ENCODE results near the gene CRB1.

Gene CRB1

DNA sequence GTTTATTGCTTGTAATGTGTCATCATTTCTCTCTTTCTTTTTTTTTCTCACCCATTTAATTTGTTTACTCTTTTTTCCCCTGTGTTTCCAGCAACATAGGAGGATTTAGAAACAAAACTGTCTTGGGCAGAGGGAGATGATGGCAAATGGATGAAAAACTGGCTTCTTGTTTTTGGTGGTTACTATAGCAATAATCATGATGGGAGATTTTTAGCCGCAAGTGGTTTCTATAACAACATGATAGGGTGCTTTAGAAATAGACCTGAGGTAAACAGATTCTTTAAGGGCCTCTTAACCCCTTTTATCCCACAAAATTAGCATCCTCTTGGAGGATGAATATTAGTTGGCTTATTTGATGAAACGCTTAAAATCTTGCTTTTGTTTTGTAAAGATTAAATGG is 51.6 kb downstream of the CRB1 start:
- H3K9me3 ChIP-seq (ENCODE audit: control insufficient read depth, insufficient read depth, low read length): no peaks in the 10 kb centered on the region
- H3K27me3 ChIP-seq (ENCODE audit: control insufficient read depth, insufficient read depth, low read length): no peaks in the 10 kb centered on the region
- no peak overlapping the region for H3K9ac ChIP-seq (ENCODE audit: low read depth, low read length)
- H3K27ac ChIP-seq (ENCODE audit: low read depth, low read length): no peak overlapping the region
- no peaks in the 10 kb centered on the region for H3K4me1 ChIP-seq (ENCODE audit: control insufficient read depth, insufficient read depth, low read length)
- H3K36me3 ChIP-seq (ENCODE audit: control insufficient read depth, insufficient read depth, low read length): no peaks in the 10 kb centered on the region
- no peak overlapping the region for H3K4me3 ChIP-seq (ENCODE audit: low read depth, low read length)

DNA sequence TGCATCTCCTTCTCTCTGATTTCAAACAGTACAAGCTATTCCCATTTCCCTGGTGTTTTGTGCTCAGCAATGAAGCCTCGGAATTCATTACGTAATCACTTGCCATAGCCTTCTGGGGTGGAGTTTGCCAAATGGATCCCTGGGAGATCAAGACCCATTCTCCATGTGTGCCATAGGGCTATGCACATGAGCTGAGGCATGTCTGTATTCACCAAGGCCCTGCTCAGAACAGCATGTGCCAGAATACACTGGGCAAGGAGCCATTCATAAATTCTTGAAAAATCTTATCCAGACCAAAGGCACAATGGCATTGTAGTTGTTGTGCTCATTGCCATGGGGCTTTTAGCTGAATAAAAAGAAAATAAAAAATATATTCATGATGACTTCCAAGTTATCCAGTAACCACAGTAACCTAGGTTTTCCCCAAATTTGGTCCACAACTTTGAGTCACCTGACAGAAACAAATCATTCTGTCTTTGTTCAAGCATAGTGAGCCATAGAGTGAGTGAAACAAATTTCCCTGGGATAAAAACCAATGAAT is 53.0 kb downstream of the CRB1 start:
- no peak overlapping the region for H3K9ac ChIP-seq (ENCODE audit: low read depth, low read length)
- H3K4me3 ChIP-seq (ENCODE audit: low read depth, low read length): no peak overlapping the region
- no peaks in the 10 kb centered on the region for H3K4me1 ChIP-seq (ENCODE audit: control insufficient read depth, insufficient read depth, low read length)
- no peaks in the 10 kb centered on the region for H3K9me3 ChIP-seq (ENCODE audit: control insufficient read depth, insufficient read depth, low read length)
- no peak overlapping the region for H3K27ac ChIP-seq (ENCODE audit: low read depth, low read length)
- no peaks in the 10 kb centered on the region for H3K27me3 ChIP-seq (ENCODE audit: control insufficient read depth, insufficient read depth, low read length)
- H3K36me3 ChIP-seq (ENCODE audit: control insufficient read depth, insufficient read depth, low read length): no peaks in the 10 kb centered on the region

GRCh38 chr1:197321811-197322210 is 53.8 kb downstream of the CRB1 start:
- Histone ChIP-seq H3K27ac (ENCODE audit: low read depth, low read length) (no peak overlapping the region), H3K4me1 (ENCODE audit: control insufficient read depth, insufficient read depth, low read length) (no peaks in the 10 kb centered on the region), H3K9me3 (ENCODE audit: control insufficient read depth, insufficient read depth, low read length) (no peaks in the 10 kb centered on the region), H3K27me3 (ENCODE audit: control insufficient read depth, insufficient read depth, low read length) (no peaks in the 10 kb centered on the region), H3K9ac (ENCODE audit: low read depth, low read length) (no peak overlapping the region), H3K36me3 (ENCODE audit: control insufficient read depth, insufficient read depth, low read length) (no peaks in the 10 kb centered on the region), H3K4me3 (ENCODE audit: low read depth, low read length) (no peak overlapping the region)

- H3K4me1 ChIP-seq (ENCODE audit: control insufficient read depth, insufficient read depth, low read length): no peaks in the 10 kb centered on the region
These were observed 59.8 kb downstream of the CRB1 start for GRCh38 chr1:197327776-197328364.

GRCh38 chr1:197330213-197330612 is 62.2 kb downstream of the CRB1 start:
- Histone ChIP-seq H3K27me3 (ENCODE audit: control insufficient read depth, insufficient read depth, low read length) (no peaks in the 10 kb centered on the region), H3K9ac (ENCODE audit: low read depth, low read length) (no peak overlapping the region), H3K27ac (ENCODE audit: low read depth, low read length) (no peak overlapping the region), H3K4me3 (ENCODE audit: low read depth, low read length) (no peak overlapping the region), H3K4me1 (ENCODE audit: control insufficient read depth, insufficient read depth, low read length) (no peaks in the 10 kb centered on the region), H3K9me3 (ENCODE audit: control insufficient read depth, insufficient read depth, low read length) (no peaks in the 10 kb centered on the region), H3K36me3 (ENCODE audit: control insufficient read depth, insufficient read depth, low read length) (no peaks in the 10 kb centered on the region)

More at GRCh38 chr1:197327776-197328364, 59.8 kb downstream of the CRB1 start:
- Histone ChIP-seq H3K36me3 (ENCODE audit: control insufficient read depth, insufficient read depth, low read length) (no peaks in the 10 kb centered on the region), H3K9ac (ENCODE audit: low read depth, low read length) (no peak overlapping the region), H3K27ac (ENCODE audit: low read depth, low read length) (no peak overlapping the region), H3K4me3 (ENCODE audit: low read depth, low read length) (no peak overlapping the region), H3K27me3 (ENCODE audit: control insufficient read depth, insufficient read depth, low read length) (no peaks in the 10 kb centered on the region), H3K9me3 (ENCODE audit: control insufficient read depth, insufficient read depth, low read length) (no peaks in the 10 kb centered on the region)

DNA sequence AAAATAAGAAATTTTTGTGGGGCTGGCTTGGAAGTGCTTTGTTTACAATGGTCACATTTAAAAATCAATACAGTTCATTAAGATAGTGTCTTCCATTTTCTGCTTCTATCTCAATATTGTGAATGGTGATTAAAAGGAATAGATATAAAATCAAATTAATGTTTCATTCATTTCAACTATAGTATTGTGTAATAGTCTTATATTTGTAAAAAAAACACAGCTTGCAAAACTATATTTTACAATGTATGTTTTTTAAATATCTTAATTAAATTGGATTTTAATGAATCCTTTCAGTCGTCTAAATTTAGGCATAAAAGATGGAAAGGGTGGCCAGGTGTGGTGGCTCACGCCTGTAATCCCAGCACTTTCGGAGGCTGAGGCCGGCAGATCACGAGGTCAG is 63.5 kb downstream of the CRB1 start:
- Histone ChIP-seq H3K9ac (ENCODE audit: low read depth, low read length) (no peak overlapping the region), H3K36me3 (ENCODE audit: control insufficient read depth, insufficient read depth, low read length) (no peaks in the 10 kb centered on the region), H3K4me1 (ENCODE audit: control insufficient read depth, insufficient read depth, low read length) (no peaks in the 10 kb centered on the region), H3K4me3 (ENCODE audit: low read depth, low read length) (no peak overlapping the region), H3K27ac (ENCODE audit: low read depth, low read length) (no peak overlapping the region), H3K9me3 (ENCODE audit: control insufficient read depth, insufficient read depth, low read length) (no peaks in the 10 kb centered on the region), H3K27me3 (ENCODE audit: control insufficient read depth, insufficient read depth, low read length) (no peaks in the 10 kb centered on the region)

- H3K4me1 ChIP-seq (ENCODE audit: control insufficient read depth, insufficient read depth, low read length): no peaks in the 10 kb centered on the region
- H3K27me3 ChIP-seq (ENCODE audit: control insufficient read depth, insufficient read depth, low read length): no peaks in the 10 kb centered on the region
- H3K27ac ChIP-seq (ENCODE audit: low read depth, low read length): no peak overlapping the region
- H3K9ac ChIP-seq (ENCODE audit: low read depth, low read length): no peak overlapping the region
- no peaks in the 10 kb centered on the region for H3K36me3 ChIP-seq (ENCODE audit: control insufficient read depth, insufficient read depth, low read length)
- H3K4me3 ChIP-seq (ENCODE audit: low read depth, low read length): no peak overlapping the region
- H3K9me3 ChIP-seq (ENCODE audit: control insufficient read depth, insufficient read depth, low read length): no peaks in the 10 kb centered on the region
These were observed 65.0 kb downstream of the CRB1 start for GRCh38 chr1:197333041-197333440.

GRCh38 chr1:197336571-197336970 is 68.5 kb downstream of the CRB1 start:
- Histone ChIP-seq H3K4me1 (ENCODE audit: control insufficient read depth, insufficient read depth, low read length) (no peaks in the 10 kb centered on the region), H3K4me3 (ENCODE audit: low read depth, low read length) (no peak overlapping the region), H3K9me3 (ENCODE audit: control insufficient read depth, insufficient read depth, low read length) (no peaks in the 10 kb centered on the region), H3K36me3 (ENCODE audit: control insufficient read depth, insufficient read depth, low read length) (no peaks in the 10 kb centered on the region), H3K27ac (ENCODE audit: low read depth, low read length) (no peak overlapping the region), H3K9ac (ENCODE audit: low read depth, low read length) (no peak overlapping the region), H3K27me3 (ENCODE audit: control insufficient read depth, insufficient read depth, low read length) (no peaks in the 10 kb centered on the region)

GRCh38 chr1:197339106-197340060 is 71.3 kb downstream of the CRB1 start:
- Histone ChIP-seq H3K4me1 (ENCODE audit: control insufficient read depth, insufficient read depth, low read length) (no peaks in the 10 kb centered on the region), H3K27ac (ENCODE audit: low read depth, low read length) (no peak overlapping the region), H3K36me3 (ENCODE audit: control insufficient read depth, insufficient read depth, low read length) (no peaks in the 10 kb centered on the region), H3K4me3 (ENCODE audit: low read depth, low read length) (no peak overlapping the region), H3K9me3 (ENCODE audit: control insufficient read depth, insufficient read depth, low read length) (no peaks in the 10 kb centered on the region), H3K9ac (ENCODE audit: low read depth, low read length) (no peak overlapping the region), H3K27me3 (ENCODE audit: control insufficient read depth, insufficient read depth, low read length) (no peaks in the 10 kb centered on the region)

GRCh38 chr1:197341626-197342025 is 73.6 kb downstream of the CRB1 start:
- H3K9me3 ChIP-seq (ENCODE audit: control insufficient read depth, insufficient read depth, low read length): no peaks in the 10 kb centered on the region
- no peak overlapping the region for H3K27ac ChIP-seq (ENCODE audit: low read depth, low read length)
- no peaks in the 10 kb centered on the region for H3K27me3 ChIP-seq (ENCODE audit: control insufficient read depth, insufficient read depth, low read length)
- no peak overlapping the region for H3K9ac ChIP-seq (ENCODE audit: low read depth, low read length)
- H3K4me3 ChIP-seq (ENCODE audit: low read depth, low read length): no peak overlapping the region
- H3K4me1 ChIP-seq (ENCODE audit: control insufficient read depth, insufficient read depth, low read length): no peaks in the 10 kb centered on the region; the same call in 1 of the 2 replicates
- H3K36me3 ChIP-seq (ENCODE audit: control insufficient read depth, insufficient read depth, low read length): no peaks in the 10 kb centered on the region

- H3K4me3 ChIP-seq (ENCODE audit: low read depth, low read length): no peak overlapping the region
- no peak overlapping the region for H3K9ac ChIP-seq (ENCODE audit: low read depth, low read length)
- H3K27me3 ChIP-seq (ENCODE audit: control insufficient read depth, insufficient read depth, low read length): no peaks in the 10 kb centered on the region
- H3K27ac ChIP-seq (ENCODE audit: low read depth, low read length): no peak overlapping the region
- no peaks in the 10 kb centered on the region for H3K36me3 ChIP-seq (ENCODE audit: control insufficient read depth, insufficient read depth, low read length)
- no peaks in the 10 kb centered on the region for H3K9me3 ChIP-seq (ENCODE audit: control insufficient read depth, insufficient read depth, low read length)
- no peaks in the 10 kb centered on the region; the same call in 1 of the 2 replicates for H3K4me1 ChIP-seq (ENCODE audit: control insufficient read depth, insufficient read depth, low read length)
These were observed 74.1 kb downstream of the CRB1 start for GRCh38 chr1:197342044-197342565.

All from HUES48 (cell line).